WTC11 (cell line): ENCODE results near the gene BRD4.

Source experiments
- CREB1 ChIP-seq: sonication (generic); formaldehyde crosslinking; IDR thresholded peaks from 2 replicates; pipeline ENCODE4 v1.8.0; 2023; ENCODE audit warnings: mild to moderate bottlenecking, missing genetic modification reagents
- CREM ChIP-seq: sonication (generic); formaldehyde crosslinking; IDR thresholded peaks from 2 replicates; pipeline ENCODE4 v1.8.1; 2022; ENCODE audit warnings: mild to moderate bottlenecking, missing genetic modification reagents, moderate library complexity
- GABPB1 ChIP-seq: sonication (generic); formaldehyde crosslinking; IDR thresholded peaks from 2 replicates; pipeline ENCODE4 v1.8.1; 2023; ENCODE audit warnings: mild to moderate bottlenecking, missing genetic modification reagents
- NR3C1 ChIP-seq: sonication (generic); formaldehyde crosslinking; conservative IDR thresholded peaks from 2 replicates; pipeline ENCODE4 v1.8.1; 2023; ENCODE audit warnings: low read depth, mild to moderate bottlenecking, missing genetic modification reagents
- ZNF232 ChIP-seq: sonication (generic); formaldehyde crosslinking; IDR thresholded peaks from 2 replicates; pipeline ENCODE4 v1.8.0; 2022; ENCODE audit warnings: mild to moderate bottlenecking, missing genetic modification reagents
- TF ChIP-seq, protein P1 (sequence below): fragments of 200-600 bp; IDR thresholded peaks from 2 replicates; pipeline ENCODE4 v1.8.0; 2022; ENCODE audit warnings: antibody characterized with exemption
- TF ChIP-seq, protein P2 (sequence below): fragments of 250-450 bp; sonication (Bioruptor Pico); IDR thresholded peaks from 2 replicates; pipeline ENCODE4 v1.9.0; 2021; ENCODE audit warnings: mild to moderate bottlenecking, borderline replicate concordance
- TF ChIP-seq, protein P3 (sequence below): sonication (generic); formaldehyde crosslinking; IDR thresholded peaks from 2 replicates; pipeline ENCODE4 v1.8.1; 2023; ENCODE audit warnings: mild to moderate bottlenecking, missing genetic modification reagents
- TF ChIP-seq, protein P4 (sequence below): sonication (generic); formaldehyde crosslinking; IDR thresholded peaks from 2 replicates; pipeline ENCODE4 v1.8.0; 2023; ENCODE audit warnings: mild to moderate bottlenecking, missing genetic modification reagents
- TF ChIP-seq, protein P5 (sequence below): sonication (generic); formaldehyde crosslinking; IDR thresholded peaks from 2 replicates; pipeline ENCODE4 v1.8.1; 2022; ENCODE audit warnings: missing genetic modification reagents, borderline replicate concordance
- TF ChIP-seq, protein P6 (sequence below): sonication (generic); formaldehyde crosslinking; IDR thresholded peaks from 2 replicates; pipeline ENCODE4 v1.8.0; 2022; ENCODE audit warnings: mild to moderate bottlenecking, missing genetic modification reagents
- TF ChIP-seq, protein P7 (sequence below): sonication (generic); formaldehyde crosslinking; IDR thresholded peaks from 2 replicates; pipeline ENCODE4 v1.8.1; 2023; ENCODE audit warnings: mild to moderate bottlenecking, moderate library complexity, missing genetic modification reagents
- TF ChIP-seq, protein P8 (sequence below): sonication (generic); formaldehyde crosslinking; IDR thresholded peaks from 2 replicates; pipeline ENCODE4 v1.8.1; 2022; ENCODE audit warnings: low read depth, missing genetic modification reagents, borderline replicate concordance
- TF ChIP-seq, protein P9 (sequence below): sonication (generic); formaldehyde crosslinking; IDR thresholded peaks from 2 replicates; pipeline ENCODE4 v1.8.0; 2022; ENCODE audit warnings: mild to moderate bottlenecking, missing genetic modification reagents

DNA sequence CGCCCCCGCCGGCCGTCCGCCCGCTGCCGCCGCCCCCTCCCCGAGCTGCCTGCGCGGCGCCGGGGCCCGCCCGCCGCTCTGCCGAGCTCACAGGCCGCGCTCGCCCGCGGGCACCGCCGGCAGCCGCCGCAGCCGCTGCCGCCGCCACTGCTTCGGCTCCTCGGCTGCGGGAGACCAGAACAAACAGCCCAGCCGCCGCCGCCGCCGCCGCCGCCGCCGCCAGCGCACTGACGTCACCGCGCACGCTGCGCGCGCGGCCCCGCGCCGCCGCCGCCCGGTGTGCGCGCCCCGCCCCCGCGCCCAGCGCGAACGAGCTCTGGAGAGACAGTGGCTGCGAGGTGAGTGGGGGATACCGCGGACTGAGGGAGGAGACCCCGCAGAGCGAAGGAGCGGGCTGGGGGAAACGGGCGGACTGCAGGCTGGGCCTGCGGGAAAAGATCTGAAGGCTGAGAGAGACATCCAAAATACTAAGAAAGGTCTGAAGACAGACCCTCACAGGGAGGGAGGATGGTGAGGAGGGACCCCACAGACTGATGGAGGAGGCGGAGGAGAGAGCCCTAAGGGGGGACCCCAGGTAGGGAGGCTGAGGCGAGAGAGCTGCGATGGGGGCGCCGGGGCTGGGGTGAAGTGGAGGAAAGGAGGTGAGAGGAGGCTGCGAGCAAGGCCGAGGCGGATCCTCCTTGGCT lies at the start of gene BRD4:
- TF ChIP-seq, protein P1, sequence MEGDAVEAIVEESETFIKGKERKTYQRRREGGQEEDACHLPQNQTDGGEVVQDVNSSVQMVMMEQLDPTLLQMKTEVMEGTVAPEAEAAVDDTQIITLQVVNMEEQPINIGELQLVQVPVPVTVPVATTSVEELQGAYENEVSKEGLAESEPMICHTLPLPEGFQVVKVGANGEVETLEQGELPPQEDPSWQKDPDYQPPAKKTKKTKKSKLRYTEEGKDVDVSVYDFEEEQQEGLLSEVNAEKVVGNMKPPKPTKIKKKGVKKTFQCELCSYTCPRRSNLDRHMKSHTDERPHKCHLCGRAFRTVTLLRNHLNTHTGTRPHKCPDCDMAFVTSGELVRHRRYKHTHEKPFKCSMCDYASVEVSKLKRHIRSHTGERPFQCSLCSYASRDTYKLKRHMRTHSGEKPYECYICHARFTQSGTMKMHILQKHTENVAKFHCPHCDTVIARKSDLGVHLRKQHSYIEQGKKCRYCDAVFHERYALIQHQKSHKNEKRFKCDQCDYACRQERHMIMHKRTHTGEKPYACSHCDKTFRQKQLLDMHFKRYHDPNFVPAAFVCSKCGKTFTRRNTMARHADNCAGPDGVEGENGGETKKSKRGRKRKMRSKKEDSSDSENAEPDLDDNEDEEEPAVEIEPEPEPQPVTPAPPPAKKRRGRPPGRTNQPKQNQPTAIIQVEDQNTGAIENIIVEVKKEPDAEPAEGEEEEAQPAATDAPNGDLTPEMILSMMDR: no peak
- TF ChIP-seq, protein P2, sequence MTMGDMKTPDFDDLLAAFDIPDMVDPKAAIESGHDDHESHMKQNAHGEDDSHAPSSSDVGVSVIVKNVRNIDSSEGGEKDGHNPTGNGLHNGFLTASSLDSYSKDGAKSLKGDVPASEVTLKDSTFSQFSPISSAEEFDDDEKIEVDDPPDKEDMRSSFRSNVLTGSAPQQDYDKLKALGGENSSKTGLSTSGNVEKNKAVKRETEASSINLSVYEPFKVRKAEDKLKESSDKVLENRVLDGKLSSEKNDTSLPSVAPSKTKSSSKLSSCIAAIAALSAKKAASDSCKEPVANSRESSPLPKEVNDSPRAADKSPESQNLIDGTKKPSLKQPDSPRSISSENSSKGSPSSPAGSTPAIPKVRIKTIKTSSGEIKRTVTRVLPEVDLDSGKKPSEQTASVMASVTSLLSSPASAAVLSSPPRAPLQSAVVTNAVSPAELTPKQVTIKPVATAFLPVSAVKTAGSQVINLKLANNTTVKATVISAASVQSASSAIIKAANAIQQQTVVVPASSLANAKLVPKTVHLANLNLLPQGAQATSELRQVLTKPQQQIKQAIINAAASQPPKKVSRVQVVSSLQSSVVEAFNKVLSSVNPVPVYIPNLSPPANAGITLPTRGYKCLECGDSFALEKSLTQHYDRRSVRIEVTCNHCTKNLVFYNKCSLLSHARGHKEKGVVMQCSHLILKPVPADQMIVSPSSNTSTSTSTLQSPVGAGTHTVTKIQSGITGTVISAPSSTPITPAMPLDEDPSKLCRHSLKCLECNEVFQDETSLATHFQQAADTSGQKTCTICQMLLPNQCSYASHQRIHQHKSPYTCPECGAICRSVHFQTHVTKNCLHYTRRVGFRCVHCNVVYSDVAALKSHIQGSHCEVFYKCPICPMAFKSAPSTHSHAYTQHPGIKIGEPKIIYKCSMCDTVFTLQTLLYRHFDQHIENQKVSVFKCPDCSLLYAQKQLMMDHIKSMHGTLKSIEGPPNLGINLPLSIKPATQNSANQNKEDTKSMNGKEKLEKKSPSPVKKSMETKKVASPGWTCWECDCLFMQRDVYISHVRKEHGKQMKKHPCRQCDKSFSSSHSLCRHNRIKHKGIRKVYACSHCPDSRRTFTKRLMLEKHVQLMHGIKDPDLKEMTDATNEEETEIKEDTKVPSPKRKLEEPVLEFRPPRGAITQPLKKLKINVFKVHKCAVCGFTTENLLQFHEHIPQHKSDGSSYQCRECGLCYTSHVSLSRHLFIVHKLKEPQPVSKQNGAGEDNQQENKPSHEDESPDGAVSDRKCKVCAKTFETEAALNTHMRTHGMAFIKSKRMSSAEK (CRISPR knock-in tag): no peak
- TF ChIP-seq, protein P3, sequence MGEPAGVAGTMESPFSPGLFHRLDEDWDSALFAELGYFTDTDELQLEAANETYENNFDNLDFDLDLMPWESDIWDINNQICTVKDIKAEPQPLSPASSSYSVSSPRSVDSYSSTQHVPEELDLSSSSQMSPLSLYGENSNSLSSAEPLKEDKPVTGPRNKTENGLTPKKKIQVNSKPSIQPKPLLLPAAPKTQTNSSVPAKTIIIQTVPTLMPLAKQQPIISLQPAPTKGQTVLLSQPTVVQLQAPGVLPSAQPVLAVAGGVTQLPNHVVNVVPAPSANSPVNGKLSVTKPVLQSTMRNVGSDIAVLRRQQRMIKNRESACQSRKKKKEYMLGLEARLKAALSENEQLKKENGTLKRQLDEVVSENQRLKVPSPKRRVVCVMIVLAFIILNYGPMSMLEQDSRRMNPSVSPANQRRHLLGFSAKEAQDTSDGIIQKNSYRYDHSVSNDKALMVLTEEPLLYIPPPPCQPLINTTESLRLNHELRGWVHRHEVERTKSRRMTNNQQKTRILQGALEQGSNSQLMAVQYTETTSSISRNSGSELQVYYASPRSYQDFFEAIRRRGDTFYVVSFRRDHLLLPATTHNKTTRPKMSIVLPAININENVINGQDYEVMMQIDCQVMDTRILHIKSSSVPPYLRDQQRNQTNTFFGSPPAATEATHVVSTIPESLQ: no peak
- TF ChIP-seq, protein P4, sequence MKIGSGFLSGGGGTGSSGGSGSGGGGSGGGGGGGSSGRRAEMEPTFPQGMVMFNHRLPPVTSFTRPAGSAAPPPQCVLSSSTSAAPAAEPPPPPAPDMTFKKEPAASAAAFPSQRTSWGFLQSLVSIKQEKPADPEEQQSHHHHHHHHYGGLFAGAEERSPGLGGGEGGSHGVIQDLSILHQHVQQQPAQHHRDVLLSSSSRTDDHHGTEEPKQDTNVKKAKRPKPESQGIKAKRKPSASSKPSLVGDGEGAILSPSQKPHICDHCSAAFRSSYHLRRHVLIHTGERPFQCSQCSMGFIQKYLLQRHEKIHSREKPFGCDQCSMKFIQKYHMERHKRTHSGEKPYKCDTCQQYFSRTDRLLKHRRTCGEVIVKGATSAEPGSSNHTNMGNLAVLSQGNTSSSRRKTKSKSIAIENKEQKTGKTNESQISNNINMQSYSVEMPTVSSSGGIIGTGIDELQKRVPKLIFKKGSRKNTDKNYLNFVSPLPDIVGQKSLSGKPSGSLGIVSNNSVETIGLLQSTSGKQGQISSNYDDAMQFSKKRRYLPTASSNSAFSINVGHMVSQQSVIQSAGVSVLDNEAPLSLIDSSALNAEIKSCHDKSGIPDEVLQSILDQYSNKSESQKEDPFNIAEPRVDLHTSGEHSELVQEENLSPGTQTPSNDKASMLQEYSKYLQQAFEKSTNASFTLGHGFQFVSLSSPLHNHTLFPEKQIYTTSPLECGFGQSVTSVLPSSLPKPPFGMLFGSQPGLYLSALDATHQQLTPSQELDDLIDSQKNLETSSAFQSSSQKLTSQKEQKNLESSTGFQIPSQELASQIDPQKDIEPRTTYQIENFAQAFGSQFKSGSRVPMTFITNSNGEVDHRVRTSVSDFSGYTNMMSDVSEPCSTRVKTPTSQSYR: no peak
- TF ChIP-seq, protein P5, sequence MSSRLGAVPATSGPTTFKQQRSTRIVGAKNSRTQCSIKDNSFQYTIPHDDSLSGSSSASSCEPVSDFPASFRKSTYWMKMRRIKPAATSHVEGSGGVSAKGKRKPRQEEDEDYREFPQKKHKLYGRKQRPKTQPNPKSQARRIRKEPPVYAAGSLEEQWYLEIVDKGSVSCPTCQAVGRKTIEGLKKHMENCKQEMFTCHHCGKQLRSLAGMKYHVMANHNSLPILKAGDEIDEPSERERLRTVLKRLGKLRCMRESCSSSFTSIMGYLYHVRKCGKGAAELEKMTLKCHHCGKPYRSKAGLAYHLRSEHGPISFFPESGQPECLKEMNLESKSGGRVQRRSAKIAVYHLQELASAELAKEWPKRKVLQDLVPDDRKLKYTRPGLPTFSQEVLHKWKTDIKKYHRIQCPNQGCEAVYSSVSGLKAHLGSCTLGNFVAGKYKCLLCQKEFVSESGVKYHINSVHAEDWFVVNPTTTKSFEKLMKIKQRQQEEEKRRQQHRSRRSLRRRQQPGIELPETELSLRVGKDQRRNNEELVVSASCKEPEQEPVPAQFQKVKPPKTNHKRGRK (CRISPR knock-in tag): no peak
- TF ChIP-seq, protein P6, sequence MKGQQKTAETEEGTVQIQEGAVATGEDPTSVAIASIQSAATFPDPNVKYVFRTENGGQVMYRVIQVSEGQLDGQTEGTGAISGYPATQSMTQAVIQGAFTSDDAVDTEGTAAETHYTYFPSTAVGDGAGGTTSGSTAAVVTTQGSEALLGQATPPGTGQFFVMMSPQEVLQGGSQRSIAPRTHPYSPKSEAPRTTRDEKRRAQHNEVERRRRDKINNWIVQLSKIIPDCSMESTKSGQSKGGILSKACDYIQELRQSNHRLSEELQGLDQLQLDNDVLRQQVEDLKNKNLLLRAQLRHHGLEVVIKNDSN (CRISPR knock-in tag): no peak
- TF ChIP-seq ZNF232 (CRISPR knock-in tag) (no peak), CREB1 (CRISPR knock-in tag) (no peak), NR3C1 (no peak), GABPB1 (no peak), CREM (CRISPR knock-in tag) (no peak)
- TF ChIP-seq, protein P7, sequence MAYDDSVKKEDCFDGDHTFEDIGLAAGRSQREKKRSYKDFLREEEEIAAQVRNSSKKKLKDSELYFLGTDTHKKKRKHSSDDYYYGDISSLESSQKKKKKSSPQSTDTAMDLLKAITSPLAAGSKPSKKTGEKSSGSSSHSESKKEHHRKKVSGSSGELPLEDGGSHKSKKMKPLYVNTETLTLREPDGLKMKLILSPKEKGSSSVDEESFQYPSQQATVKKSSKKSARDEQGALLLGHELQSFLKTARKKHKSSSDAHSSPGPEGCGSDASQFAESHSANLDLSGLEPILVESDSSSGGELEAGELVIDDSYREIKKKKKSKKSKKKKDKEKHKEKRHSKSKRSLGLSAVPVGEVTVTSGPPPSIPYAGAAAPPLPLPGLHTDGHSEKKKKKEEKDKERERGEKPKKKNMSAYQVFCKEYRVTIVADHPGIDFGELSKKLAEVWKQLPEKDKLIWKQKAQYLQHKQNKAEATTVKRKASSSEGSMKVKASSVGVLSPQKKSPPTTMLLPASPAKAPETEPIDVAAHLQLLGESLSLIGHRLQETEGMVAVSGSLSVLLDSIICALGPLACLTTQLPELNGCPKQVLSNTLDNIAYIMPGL (CRISPR knock-in tag): no peak
- TF ChIP-seq, protein P8, sequence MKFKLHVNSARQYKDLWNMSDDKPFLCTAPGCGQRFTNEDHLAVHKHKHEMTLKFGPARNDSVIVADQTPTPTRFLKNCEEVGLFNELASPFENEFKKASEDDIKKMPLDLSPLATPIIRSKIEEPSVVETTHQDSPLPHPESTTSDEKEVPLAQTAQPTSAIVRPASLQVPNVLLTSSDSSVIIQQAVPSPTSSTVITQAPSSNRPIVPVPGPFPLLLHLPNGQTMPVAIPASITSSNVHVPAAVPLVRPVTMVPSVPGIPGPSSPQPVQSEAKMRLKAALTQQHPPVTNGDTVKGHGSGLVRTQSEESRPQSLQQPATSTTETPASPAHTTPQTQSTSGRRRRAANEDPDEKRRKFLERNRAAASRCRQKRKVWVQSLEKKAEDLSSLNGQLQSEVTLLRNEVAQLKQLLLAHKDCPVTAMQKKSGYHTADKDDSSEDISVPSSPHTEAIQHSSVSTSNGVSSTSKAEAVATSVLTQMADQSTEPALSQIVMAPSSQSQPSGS (CRISPR knock-in tag): no peak
- TF ChIP-seq, protein P9, sequence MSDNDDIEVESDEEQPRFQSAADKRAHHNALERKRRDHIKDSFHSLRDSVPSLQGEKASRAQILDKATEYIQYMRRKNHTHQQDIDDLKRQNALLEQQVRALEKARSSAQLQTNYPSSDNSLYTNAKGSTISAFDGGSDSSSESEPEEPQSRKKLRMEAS (CRISPR knock-in tag): no peak
